Muscle layer of colon (tissue), 2 donors: ENCODE results near the gene ANK2.

ENCODE experiments used
- H3K27ac ChIP-seq: one replicate; pipeline ENCODE4 v1.7.0; 2013; ENCODE audit warnings: low read depth, mild to moderate bottlenecking, low read length, moderate library complexity
- H3K27me3 ChIP-seq, 2 donors: one replicate each; pipeline ENCODE4 v1.7.0; 2013; ENCODE audit warnings: low read length in 2 of 2, mild to moderate bottlenecking in 2 of 2; ENCODE audit not compliant: insufficient read depth in 2 of 2, control insufficient read depth in 1 of 2
- H3K36me3 ChIP-seq: one replicate; pipeline ENCODE4 v1.7.0; 2013; ENCODE audit warnings: mild to moderate bottlenecking, low read length; ENCODE audit not compliant: insufficient read depth
- H3K4me1 ChIP-seq: one replicate; pipeline ENCODE4 v1.7.0; 2013; ENCODE audit warnings: mild to moderate bottlenecking, low read length; ENCODE audit not compliant: insufficient read depth
- H3K4me3 ChIP-seq, 2 donors: one replicate each; pipeline ENCODE4 v1.7.0; 2013; ENCODE audit warnings: low read length in 2 of 2, low read depth in 1 of 2, mild to moderate bottlenecking in 1 of 2, moderate library complexity in 1 of 2
- H3K9ac ChIP-seq: one replicate; pipeline ENCODE4 v1.7.0; 2013; ENCODE audit warnings: low read length
- H3K9me3 ChIP-seq: one replicate; pipeline ENCODE4 v1.7.0; 2013; ENCODE audit warnings: mild to moderate bottlenecking, low read length
- donor health status: abdominal sarcoma.
- donor health status: Adenocarcinoma of cecum.

ANK2 gene

DNA sequence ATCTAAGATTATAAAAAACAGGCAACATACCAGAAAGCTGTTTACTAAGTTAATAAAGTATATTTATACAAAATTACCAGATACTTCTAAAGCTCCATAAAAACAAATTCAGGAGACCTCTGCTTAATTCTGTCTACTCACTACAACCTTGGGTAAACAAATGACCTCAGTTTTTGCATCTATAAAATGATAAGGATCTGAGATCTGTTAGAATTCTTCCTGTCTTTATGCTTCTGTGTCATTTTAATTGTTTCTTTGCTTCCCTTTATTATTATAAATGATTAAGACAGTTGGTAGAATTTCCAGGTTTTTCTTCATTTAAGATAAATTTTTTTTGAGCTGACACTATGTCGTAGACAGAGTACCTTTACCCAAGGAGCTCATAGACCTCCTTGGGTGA lies 76.0 kb downstream of the ANK2 start:
- no peaks in the 10 kb centered on the region for H3K27me3 ChIP-seq
- H3K4me3 ChIP-seq: no peak overlapping the region
- no peaks in the 10 kb centered on the region for H3K4me1 ChIP-seq
- H3K9ac ChIP-seq: no peak overlapping the region
- no peak overlapping the region for H3K27ac ChIP-seq
- no peaks in the 10 kb centered on the region for H3K9me3 ChIP-seq
- H3K36me3 ChIP-seq: no peaks in the 10 kb centered on the region

- Histone ChIP-seq H3K27me3 (no peaks in the 10 kb centered on the region), H3K27ac (no peak overlapping the region)
Measured at GRCh38 chr4:113131136-113131535, 81.7 kb downstream of the ANK2 start.

DNA sequence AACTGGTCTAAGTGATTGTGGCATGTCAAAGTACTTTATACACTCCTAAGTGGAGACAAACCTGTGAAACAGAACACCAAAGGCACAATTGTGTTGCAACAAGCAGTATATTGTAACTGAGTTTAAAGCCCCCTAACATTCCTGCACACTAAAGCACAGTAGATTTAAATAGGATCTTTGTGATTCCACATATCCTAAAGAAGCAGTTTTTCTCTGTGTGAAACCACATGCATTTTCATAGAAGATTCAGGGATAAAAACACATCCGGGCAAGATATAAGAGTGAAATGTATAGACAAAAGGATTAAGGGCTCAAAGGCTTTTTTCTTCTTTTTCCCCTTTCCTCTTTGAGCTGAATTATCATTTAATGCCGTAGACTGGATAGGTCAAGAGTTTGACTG lies 82.2 kb downstream of the ANK2 start:
- Histone ChIP-seq H3K27ac (no peak overlapping the region), H3K27me3 (no peaks in the 10 kb centered on the region), H3K4me1 (no peaks in the 10 kb centered on the region), H3K9ac (no peak overlapping the region), H3K36me3 (no peaks in the 10 kb centered on the region), H3K9me3 (no peaks in the 10 kb centered on the region), H3K4me3 (no peak overlapping the region)

More at GRCh38 chr4:113131136-113131535, 81.7 kb downstream of the ANK2 start:
- H3K9me3 ChIP-seq: no peaks in the 10 kb centered on the region
- no peaks in the 10 kb centered on the region for H3K4me1 ChIP-seq
- H3K9ac ChIP-seq: no peak overlapping the region
- H3K36me3 ChIP-seq: no peaks in the 10 kb centered on the region
- no peak overlapping the region for H3K4me3 ChIP-seq

GRCh38 chr4:113141901-113142346 lies 92.5 kb downstream of the ANK2 start:
- H3K4me3 ChIP-seq: no peak overlapping the region
- H3K36me3 ChIP-seq: no peaks in the 10 kb centered on the region
- no peak overlapping the region for H3K9ac ChIP-seq
- H3K9me3 ChIP-seq: no peaks in the 10 kb centered on the region
- H3K4me1 ChIP-seq: peaks cover 9% of the 10 kb centered on the region
- no peak overlapping the region for H3K27ac ChIP-seq
- H3K27me3 ChIP-seq: no peaks in the 10 kb centered on the region

DNA sequence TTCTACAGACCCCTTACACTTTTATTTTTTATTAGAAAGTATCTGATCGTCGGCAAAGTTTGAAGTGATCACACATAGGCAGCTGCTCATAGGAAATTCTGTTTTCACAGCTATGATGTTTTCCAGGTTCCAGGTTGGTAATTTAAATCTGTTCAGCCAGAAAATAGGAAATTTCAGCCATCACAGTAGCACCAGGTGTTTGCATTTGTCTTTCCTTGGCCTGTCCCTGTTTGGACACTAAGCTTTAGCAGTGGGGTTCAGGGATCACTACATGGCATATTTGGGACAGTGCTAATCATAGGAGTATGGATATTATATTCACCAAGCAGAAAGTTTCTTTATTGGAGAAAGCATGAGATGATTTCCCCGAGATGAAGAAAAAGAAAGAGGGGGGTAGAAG lies 92.9 kb downstream of the ANK2 start:
- H3K4me1 ChIP-seq: peaks cover 10% of the 10 kb centered on the region
- H3K27ac ChIP-seq: no peak overlapping the region
- no peaks in the 10 kb centered on the region for H3K9me3 ChIP-seq
- H3K4me3 ChIP-seq: no peak overlapping the region
- H3K36me3 ChIP-seq: no peaks in the 10 kb centered on the region
- no peaks in the 10 kb centered on the region for H3K27me3 ChIP-seq
- no peak overlapping the region for H3K9ac ChIP-seq

DNA sequence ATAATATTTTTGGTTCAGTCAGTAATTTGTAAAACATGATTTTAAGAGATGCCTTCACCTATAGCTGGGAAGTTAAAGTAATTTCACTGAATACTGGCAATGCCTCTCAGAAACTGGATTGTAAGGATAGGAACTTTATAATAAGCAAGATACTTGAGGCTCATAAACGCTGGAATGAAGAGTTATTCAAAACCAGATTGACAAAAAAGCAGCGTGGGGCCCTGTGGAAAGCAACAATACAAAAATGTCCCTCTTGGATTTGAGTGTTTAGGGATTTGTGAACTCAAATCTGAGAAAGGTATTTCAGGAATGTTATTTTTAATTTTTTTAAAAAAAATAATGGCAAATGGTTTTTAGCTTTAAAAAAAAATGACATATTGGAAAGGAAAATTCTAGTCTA lies 94.6 kb downstream of the ANK2 start:
- peaks cover 13% of the 10 kb centered on the region for H3K4me1 ChIP-seq
- H3K4me3 ChIP-seq: no peak overlapping the region
- no peak overlapping the region for H3K9ac ChIP-seq
- H3K36me3 ChIP-seq: no peaks in the 10 kb centered on the region
- no peaks in the 10 kb centered on the region for H3K9me3 ChIP-seq
- no peak overlapping the region for H3K27ac ChIP-seq
- no peaks in the 10 kb centered on the region for H3K27me3 ChIP-seq

- no peaks in the 10 kb centered on the region for H3K9me3 ChIP-seq
- no peak overlapping the region for H3K27ac ChIP-seq
- no peak overlapping the region for H3K4me3 ChIP-seq
- H3K27me3 ChIP-seq: no peaks in the 10 kb centered on the region
- H3K9ac ChIP-seq: no peak overlapping the region
- H3K4me1 ChIP-seq: peaks cover 13% of the 10 kb centered on the region
- no peaks in the 10 kb centered on the region for H3K36me3 ChIP-seq
Measured at GRCh38 chr4:113145147-113145518, 95.7 kb downstream of the ANK2 start.

DNA sequence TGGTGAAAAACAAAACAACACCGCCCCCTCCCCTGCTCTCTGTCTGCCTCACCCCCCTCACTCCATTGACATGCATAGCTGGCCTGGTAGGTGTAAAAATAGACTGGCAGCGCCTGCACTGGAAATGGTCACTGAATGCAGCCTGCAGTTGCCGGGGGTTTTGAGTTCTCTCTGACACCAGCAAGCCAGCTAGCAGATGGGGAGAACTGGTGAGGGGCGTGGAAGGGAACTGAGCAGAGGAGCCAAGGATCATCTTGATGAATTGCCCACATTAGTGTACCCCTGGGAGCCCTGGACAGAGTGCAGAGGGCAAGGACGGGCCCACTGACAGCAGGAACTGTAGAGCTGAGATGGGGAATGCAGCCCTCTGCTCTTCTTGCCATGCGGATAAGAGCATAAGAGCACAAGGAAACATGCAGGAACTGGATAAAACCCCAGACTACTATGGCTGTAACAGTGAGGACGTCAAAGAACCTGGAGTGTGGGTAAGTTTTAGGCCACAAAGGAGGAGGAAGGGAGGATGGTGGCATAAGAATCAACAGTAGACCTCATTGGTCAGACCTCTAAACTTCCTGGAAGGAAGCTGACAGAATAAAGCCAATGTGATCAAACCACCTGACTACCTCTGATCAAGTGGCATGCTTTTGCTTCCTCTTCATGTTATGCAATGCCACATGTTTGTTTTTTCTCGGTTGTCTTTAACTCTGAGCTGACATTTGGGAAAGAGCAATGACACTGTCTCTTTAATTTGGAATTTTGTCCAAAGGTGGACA lies 96.3 kb downstream of the ANK2 start:
- Histone ChIP-seq H3K9ac (no peak overlapping the region), H3K4me3 (no peak overlapping the region), H3K36me3 (no peaks in the 10 kb centered on the region), H3K9me3 (no peaks in the 10 kb centered on the region), H3K4me1 (peaks cover 13% of the 10 kb centered on the region), H3K27ac (no peak overlapping the region), H3K27me3 (no peaks in the 10 kb centered on the region)

DNA sequence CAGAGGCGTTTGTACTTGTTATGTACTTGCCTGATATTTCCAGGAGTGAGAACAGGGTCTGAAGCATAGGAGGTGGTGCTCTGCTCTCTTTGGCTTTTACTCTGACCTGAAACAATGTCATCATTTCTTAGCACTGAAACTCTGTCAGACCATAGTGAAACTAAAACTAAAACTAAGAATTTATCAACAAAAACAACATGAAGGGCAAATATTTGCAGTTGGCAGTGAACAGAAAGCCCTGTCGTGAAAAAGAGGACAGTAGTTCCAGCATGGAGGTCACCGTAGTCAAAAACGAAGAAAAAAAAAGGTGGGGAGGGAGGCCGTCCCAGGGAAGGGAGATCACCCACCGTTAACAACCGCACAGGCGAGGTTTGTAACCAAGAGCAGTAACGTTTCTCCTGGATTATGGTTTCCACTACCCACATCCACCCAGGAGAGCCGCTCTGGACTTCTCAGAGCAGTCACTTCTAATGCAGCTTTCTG lies 97.5 kb downstream of the ANK2 start:
- Histone ChIP-seq H3K9me3 (no peaks in the 10 kb centered on the region), H3K9ac (peak overlapping the region; percentile 32), H3K27me3 (no peaks in the 10 kb centered on the region), H3K27ac (no peak overlapping the region), H3K4me1 (peaks cover 7% of the 10 kb centered on the region), H3K36me3 (no peaks in the 10 kb centered on the region), H3K4me3 (peak overlapping the region; percentile 29 to 39)

DNA sequence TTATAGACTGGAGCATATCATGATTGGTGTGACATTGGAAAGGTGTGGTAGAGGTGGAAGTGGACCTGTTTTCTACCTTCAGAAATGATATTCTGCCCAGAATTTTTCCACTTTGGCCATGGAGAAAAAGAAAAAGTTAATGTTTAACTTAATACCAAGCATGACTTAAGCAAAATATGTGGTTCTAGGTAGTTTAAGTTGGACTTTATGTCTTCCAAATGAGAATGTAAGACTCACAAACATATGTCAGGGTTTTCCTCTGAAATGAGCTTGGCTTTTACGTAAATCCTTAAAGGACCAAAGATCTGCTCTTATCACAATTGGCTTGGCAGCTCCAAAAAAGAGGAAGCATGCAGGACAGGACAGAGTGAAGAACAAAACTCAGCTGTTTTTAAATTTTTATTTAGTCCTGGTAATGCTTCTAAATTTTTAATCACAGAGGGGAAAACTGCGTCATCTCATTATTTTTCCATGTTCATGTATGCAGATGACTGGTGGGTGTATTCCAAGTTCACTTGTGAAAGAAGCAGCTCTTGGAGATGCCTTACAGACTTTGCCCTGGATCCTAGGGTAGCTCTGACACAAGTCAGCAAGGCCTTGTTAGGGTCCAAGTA lies 98.2 kb downstream of the ANK2 start:
- H3K36me3 ChIP-seq: no peaks in the 10 kb centered on the region
- H3K4me1 ChIP-seq: peaks cover 7% of the 10 kb centered on the region
- H3K9me3 ChIP-seq: no peaks in the 10 kb centered on the region
- H3K27me3 ChIP-seq: no peaks in the 10 kb centered on the region
- H3K4me3 ChIP-seq: peak overlapping the region; percentile 29 to 39
- H3K9ac ChIP-seq: no peak overlapping the region
- no peak overlapping the region for H3K27ac ChIP-seq

GRCh38 chr4:113148925-113149324 lies 99.5 kb downstream of the ANK2 start:
- Histone ChIP-seq H3K9ac (no peak overlapping the region), H3K27me3 (no peaks in the 10 kb centered on the region), H3K4me1 (peaks cover 7% of the 10 kb centered on the region), H3K27ac (no peak overlapping the region), H3K9me3 (no peaks in the 10 kb centered on the region), H3K36me3 (no peaks in the 10 kb centered on the region), H3K4me3 (no peak overlapping the region)
